ENCODE data around the gene TLCD2. TPM values are rescaled to one million over a fixed set of nuclear protein-coding genes. Genes with fewer than 3 reads are reported as not detected.

The TLCD2 gene
- total RNA-seq, 1 experiment from 2014 or later: 1.5 TPM

Other genes starting within 250 kb of the TLCD2 start
- 86.5 and 87.4 TPM in 2 replicates for gene MYO1C, start 217.7 kb downstream of the TLCD2 start, total RNA-seq (2021)
- 28.1 and 29.4 TPM in 2 replicates for gene INPP5K, start 193.8 kb downstream of the TLCD2 start, total RNA-seq (2021)
- gene PITPNA, start 147.6 kb downstream of the TLCD2 start, total RNA-seq (2021): 68.9 and 74.2 TPM in 2 replicates
- gene SLC43A2, start 81.5 kb downstream of the TLCD2 start, total RNA-seq (2021): 11.8 and 12.9 TPM in 2 replicates
- gene SCARF1, start 64.6 kb downstream of the TLCD2 start, total RNA-seq (2021): 2.1 and 2.4 TPM in 2 replicates
- 5.4 and 6.0 TPM in 2 replicates for gene RILP, start 60.5 kb downstream of the TLCD2 start, total RNA-seq (2021)
- gene PRPF8, start 25.5 kb downstream of the TLCD2 start, total RNA-seq (2021): 402 and 408 TPM in 2 replicates
- 20.2 and 22.5 TPM in 2 replicates for gene WDR81, start 14.3 kb upstream of the TLCD2 start, total RNA-seq (2021)
- gene SERPINF2, start 32.5 kb upstream of the TLCD2 start, total RNA-seq (2021): 0.50 and 0.68 TPM in 2 replicates
- 19.6 and 22.5 TPM in 2 replicates for gene SERPINF1, start 51.7 kb upstream of the TLCD2 start, total RNA-seq (2021)
- 28.8 and 29.0 TPM in 2 replicates for gene SMYD4, start 119.5 kb upstream of the TLCD2 start, total RNA-seq (2021)
- gene RPA1, start 119.6 kb upstream of the TLCD2 start, total RNA-seq (2021): 215 and 220 TPM in 2 replicates

Data from H9 (cell line).